Naive thymus-derived CD4-positive, alpha-beta T cell (primary cell): ENCODE results near the gene TNRC6A. TPM values are rescaled to one million over a fixed set of nuclear protein-coding genes. Genes with fewer than 3 reads are reported as not detected.

Experiments used
- ATAC-seq: fragments of 150-1000 bp; cut with Tn5 transposase; 2 replicates; pipeline ENCODE4 v1.10.0; 2021; ENCODE audit warnings: mild to moderate bottlenecking, moderate library complexity
- CTCF ChIA-PET: fragments of 350-600 bp; sonication (Branson Sonifier 250); formaldehyde crosslinking; loops from one replicate; lab custom pipeline; 2021; ENCODE audit warnings: antibody characterized with exemption; lab: Charles Lee
- POLR2A ChIA-PET: fragments of 350-600 bp; sonication (Branson Sonifier 250); formaldehyde crosslinking; loops from one replicate; lab custom pipeline; 2021; ENCODE audit warnings: antibody characterized with exemption, inconsistent platforms; lab: Charles Lee
- DNase-seq, 9 donors: peaks; one replicate each; pipeline versions ENCODE4 v3.0.0 to v3.0.0-alpha.2; 2020 to 2022; ENCODE audit warnings: mixed read lengths in 1 of 9
- H3K27ac ChIP-seq: one replicate; pipeline ENCODE4 v1.7.0; 2013; ENCODE audit warnings: mild to moderate bottlenecking, low read depth, low read length, moderate library complexity
- H3K27me3 ChIP-seq, 2 donors: one replicate each; pipeline ENCODE4 v1.7.0; 2013; ENCODE audit warnings: low read length in 2 of 2, mild to moderate bottlenecking in 2 of 2, moderate library complexity in 2 of 2; ENCODE audit not compliant: control insufficient read depth in 2 of 2, insufficient read depth in 2 of 2
- H3K36me3 ChIP-seq, 3 experiments: 1 replicate in 2 of 3; 2 replicates in 1 of 3; pipeline ENCODE4 v1.7.0; 2013; ENCODE audit warnings: low read length in 3 of 3, mild to moderate bottlenecking in 3 of 3, moderate library complexity in 1 of 3; ENCODE audit not compliant: insufficient read depth in 3 of 3, control insufficient read depth in 2 of 3
- H3K4me1 ChIP-seq, 2 donors: one replicate each; pipeline ENCODE4 v1.7.0; 2013; ENCODE audit warnings: low read length in 2 of 2, mild to moderate bottlenecking in 2 of 2, moderate library complexity in 1 of 2; ENCODE audit not compliant: control insufficient read depth in 2 of 2, insufficient read depth in 2 of 2
- H3K4me3 ChIP-seq: 2 replicates; pipeline ENCODE4 v1.7.0; 2013; ENCODE audit warnings: mild to moderate bottlenecking, low read length
- H3K9me3 ChIP-seq, 3 experiments: 1 replicate in 2 of 3; 2 replicates in 1 of 3; pipeline ENCODE4 v1.7.0; 2013; ENCODE audit warnings: low read length in 3 of 3; ENCODE audit not compliant: control insufficient read depth in 2 of 3
- H3K27ac Mint-ChIP-seq, 9 donors: one replicate each; pipeline ENCODE4 v1.8.0; 2020 to 2022; ENCODE audit warnings: mixed read lengths in 9 of 9, mild to moderate bottlenecking in 8 of 9, moderate library complexity in 5 of 9, inconsistent platforms in 2 of 9
- H3K27me3 Mint-ChIP-seq, 5 donors: one replicate each; pipeline ENCODE4 v1.8.0; 2021 to 2022; ENCODE audit warnings: mixed read lengths in 5 of 5, mild to moderate bottlenecking in 1 of 5
- H3K36me3 Mint-ChIP-seq, 5 donors: one replicate each; pipeline ENCODE4 v1.8.0; 2020 to 2022; ENCODE audit warnings: mixed read lengths in 5 of 5, mild to moderate bottlenecking in 3 of 5, inconsistent platforms in 1 of 5
- H3K4me1 Mint-ChIP-seq, 7 donors: one replicate each; pipeline ENCODE4 v1.8.0; 2020 to 2022; ENCODE audit warnings: mixed read lengths in 7 of 7, mild to moderate bottlenecking in 3 of 7, inconsistent platforms in 1 of 7
- H3K4me3 Mint-ChIP-seq, 10 donors: one replicate each; pipeline ENCODE4 v1.8.0; 2020 to 2022; ENCODE audit warnings: mild to moderate bottlenecking in 10 of 10, mixed read lengths in 10 of 10, moderate library complexity in 6 of 10, inconsistent platforms in 2 of 10
- H3K9me3 Mint-ChIP-seq, 11 donors: one replicate each; pipeline ENCODE4 v1.8.0; 2020 to 2022; ENCODE audit warnings: mixed read lengths in 11 of 11, mild to moderate bottlenecking in 4 of 11, inconsistent platforms in 1 of 11, moderate library complexity in 1 of 11
- intact Hi-C, 2 donors: fragments of 100-400 bp; cut with micrococcal nuclease; formaldehyde crosslinking; loops; one replicate each; pipeline ENCODE4 v1.15.1; 2023
- polyA plus RNA-seq, 2 donors: library from polyadenylated mRNA; unstranded; fragments of 300-500 nt; fragmentation: Illumina TruSeq; gene quantifications; one replicate each; pipeline ENCODE4 v1.2.3, GENCODE V29; 2021
- total RNA-seq, 6 experiments: library from RNA in 5 of 6; stranded (reverse) in 5 of 6; gene quantifications; 1 replicate in 5 of 6; 2 replicates in 1 of 6; pipeline ENCODE4 v1.2.3 and lab custom pipeline; 2021 to 2026

TNRC6A gene
- total and polyA plus RNA-seq, 7 experiments from 2014 or later, result 13.4 to 110 (median 75.2) TPM

GRCh38 chr16:24721830-24722238 lies 7.6 kb upstream of the TNRC6A start:
- CTCF ChIA-PET, result no interaction called here
- POLR2A ChIA-PET, result interaction anchor here (0.6 kb wide), 1 partner anchor 54 kb away, joined by 3 read pairs; no protein-coding TSS in a partner anchor
- Histone ChIP-seq H3K36me3 (no peaks in the 10 kb centered on the region), H3K4me1 (no peaks in the 10 kb centered on the region), H3K27me3 (no peaks in the 10 kb centered on the region), H3K27ac (no peak overlapping the region), H3K9me3 (no peaks in the 10 kb centered on the region), H3K4me3 (no peak overlapping the region)
- Mint-ChIP-seq H3K9me3 (peaks cover 0 to 3% (median 0%) of the 10 kb centered on the region in 11 donors), H3K27me3 (peaks cover 0 to 12% (median 11%) of the 10 kb centered on the region in 5 donors), H3K36me3 (no peaks in the 10 kb centered on the region), H3K4me3 (no peak overlapping the region), H3K4me1 (peaks cover 0 to 13% (median 0%) of the 10 kb centered on the region in 7 donors), H3K27ac (peak overlapping the region in 1 of 9 donors; percentile 21)
- intact Hi-C loops, result loop anchor here in 1 of 2 donors (2.0 to 10.0 kb wide), 2 partner anchors 21 to 293 kb away; partner anchors contain the start of gene ARHGAP17
- peak in 1 of 9 donors; percentile 51 for DNase-seq
- ATAC-seq, result no peak

- no peaks in the 10 kb centered on the region for H3K4me1 ChIP-seq
- no peak overlapping the region for H3K27ac Mint-ChIP-seq
- DNase-seq (no peak), ATAC-seq (no peak)
- no peak overlapping the region for H3K27ac ChIP-seq
- no peaks in the 10 kb centered on the region for H3K36me3 ChIP-seq
- ChIA-PET POLR2A (interaction anchor here (0.8 kb wide), 1 partner anchor 23 kb away, joined by 3 read pairs; no protein-coding TSS in a partner anchor), CTCF (no interaction called here)
- peaks cover 0 to 4% (median 0%) of the 10 kb centered on the region in 11 donors for H3K9me3 Mint-ChIP-seq
- intact Hi-C loops, result loop anchor here in 1 of 2 donors (2.0 to 10.0 kb wide), 2 partner anchors 19 to 291 kb away; partner anchors contain the start of gene ARHGAP17
- no peak overlapping the region for H3K4me3 Mint-ChIP-seq
- H3K4me3 ChIP-seq, result no peak overlapping the region
- H3K4me1 Mint-ChIP-seq, result peaks cover 1 to 17% (median 8%) of the 10 kb centered on the region in 7 donors
- H3K27me3 ChIP-seq, result no peaks in the 10 kb centered on the region
- no peaks in the 10 kb centered on the region for H3K9me3 ChIP-seq
- no peaks in the 10 kb centered on the region for H3K36me3 Mint-ChIP-seq
- H3K27me3 Mint-ChIP-seq, result peaks cover 0 to 2% (median 0%) of the 10 kb centered on the region in 5 donors
These were observed 5.8 kb upstream of the TNRC6A start for GRCh38 chr16:24723663-24724062.

- ChIA-PET CTCF (interaction anchor here (0.6 kb wide), 1 partner anchor 323 kb away, joined by 3 read pairs; no protein-coding TSS in a partner anchor), POLR2A (interaction anchor here (0.7 to 1.5 kb wide), 5 partner anchors 9 to 186 kb away, joined by 3 to 5 read pairs (median 4); no protein-coding TSS in a partner anchor)
- Mint-ChIP-seq H3K4me3 (peak overlapping the region in 9 of 10 donors; percentile 22 to 100 (median 64)), H3K36me3 (peaks cover 0 to 9% (median 8%) of the 10 kb centered on the region in 5 donors), H3K4me1 (peaks cover 19 to 41% (median 31%) of the 10 kb centered on the region in 7 donors), H3K27me3 (peaks cover 0 to 6% (median 0%) of the 10 kb centered on the region in 5 donors), H3K9me3 (peaks cover 0 to 10% (median 0%) of the 10 kb centered on the region in 11 donors), H3K27ac (peak overlapping the region in 6 of 9 donors; percentile 5 to 100 (median 85))
- Histone ChIP-seq H3K4me3 (no peak overlapping the region), H3K36me3 (peaks cover 0 to 9% (median 0%) of the 10 kb centered on the region in 3 experiments), H3K27ac (no peak overlapping the region), H3K27me3 (no peaks in the 10 kb centered on the region), H3K4me1 (peaks cover 17 to 19% of the 10 kb centered on the region in 2 donors), H3K9me3 (no peaks in the 10 kb centered on the region)
- DNase-seq (no peak), ATAC-seq (no peak)
- intact Hi-C loops, result loop anchor here (5.0 to 10.0 kb wide), 3 partner anchors 79 to 529 kb away; partner anchors contain the start of genes ZKSCAN2 (in 2 of the 2) and ARHGAP17 (in 1 of the 2)
These were observed 1.4 kb upstream of the TNRC6A start for GRCh38 chr16:24728011-24728410.

GRCh38 chr16:24728891-24729242 lies 584 bp upstream of the TNRC6A start:
- Mint-ChIP-seq H3K4me1 (peaks cover 26 to 49% (median 39%) of the 10 kb centered on the region in 7 donors), H3K27me3 (peaks cover 0 to 6% (median 0%) of the 10 kb centered on the region in 5 donors), H3K4me3 (peak overlapping the region; percentile 89 to 100 (median 94)), H3K9me3 (peaks cover 0 to 10% (median 0%) of the 10 kb centered on the region in 11 donors), H3K36me3 (peaks cover 0 to 14% (median 14%) of the 10 kb centered on the region in 5 donors), H3K27ac (peak overlapping the region; percentile 93 to 100 (median 97))
- Histone ChIP-seq H3K27me3 (no peaks in the 10 kb centered on the region), H3K9me3 (no peaks in the 10 kb centered on the region), H3K36me3 (peaks cover 0 to 11% (median 0%) of the 10 kb centered on the region in 3 experiments), H3K4me3 (peak overlapping the region; percentile 69), H3K27ac (peak overlapping the region; percentile 98), H3K4me1 (peaks cover 17 to 20% of the 10 kb centered on the region in 2 donors)
- DNase-seq, result peak in 1 of 9 donors; percentile 14
- POLR2A ChIA-PET, result interaction anchor here (0.7 to 1.5 kb wide), 7 partner anchors 9 to 190 kb away, joined by 3 to 5 read pairs (median 4); partner anchors contain the start of gene RBBP6
- CTCF ChIA-PET, result interaction anchor here (0.7 kb wide), 1 partner anchor 499 kb away, joined by 7 read pairs; no protein-coding TSS in a partner anchor
- ATAC-seq, result peak; percentile 1
- intact Hi-C loops, result loop anchor here (1.0 to 10.0 kb wide), 4 partner anchors 78 to 528 kb away; partner anchors contain the start of genes ZKSCAN2 (in 2 of the 2), ARHGAP17 (in 1 of the 2) and RBBP6 (in 1 of the 2)

GRCh38 chr16:24729951-24730815 lies 732 bp downstream of the TNRC6A start:
- ATAC-seq (no peak), DNase-seq (peak in 5 of 9 donors; percentile 6 to 49 (median 32))
- ChIA-PET CTCF (no interaction called here), POLR2A (interaction anchor here (0.6 to 1.4 kb wide), 7 partner anchors 11 to 661 kb away, joined by 3 to 8 read pairs (median 4); partner anchors contain the start of gene RBBP6)
- Mint-ChIP-seq H3K27me3 (peaks cover 0 to 6% (median 0%) of the 10 kb centered on the region in 5 donors), H3K36me3 (peaks cover 0 to 18% (median 14%) of the 10 kb centered on the region in 5 donors), H3K27ac (peak overlapping the region; percentile 93 to 99 (median 97)), H3K4me3 (peak overlapping the region; percentile 89 to 100 (median 96)), H3K4me1 (peaks cover 35 to 62% (median 52%) of the 10 kb centered on the region in 7 donors), H3K9me3 (peaks cover 0 to 10% (median 0%) of the 10 kb centered on the region in 11 donors)
- H3K9me3 ChIP-seq, result no peaks in the 10 kb centered on the region
- intact Hi-C loops, result loop anchor here (1.0 to 10.0 kb wide), 6 partner anchors 35 to 527 kb away; partner anchors contain the start of genes RBBP6 (in 2 of the 2), ZKSCAN2 (in 2 of the 2) and ARHGAP17 (in 1 of the 2)
- H3K27me3 ChIP-seq, result no peaks in the 10 kb centered on the region
- peak overlapping the region; percentile 98 for H3K27ac ChIP-seq
- peak overlapping the region; percentile 90 for H3K4me3 ChIP-seq
- peaks cover 0 to 11% (median 0%) of the 10 kb centered on the region in 3 experiments for H3K36me3 ChIP-seq
- H3K4me1 ChIP-seq, result peaks cover 17 to 24% of the 10 kb centered on the region in 2 donors
